ENCODE results near the gene CEMIP2. TPM values are rescaled to one million over a fixed set of nuclear protein-coding genes. Genes with fewer than 3 reads are reported as not detected.

Gene CEMIP2
- total and polyA plus RNA-seq, 2 of the 13 experiments (the other 11 are each of a cell fraction or from before 2014, with no cell fraction given) = 94.3 to 128 TPM

DNA sequence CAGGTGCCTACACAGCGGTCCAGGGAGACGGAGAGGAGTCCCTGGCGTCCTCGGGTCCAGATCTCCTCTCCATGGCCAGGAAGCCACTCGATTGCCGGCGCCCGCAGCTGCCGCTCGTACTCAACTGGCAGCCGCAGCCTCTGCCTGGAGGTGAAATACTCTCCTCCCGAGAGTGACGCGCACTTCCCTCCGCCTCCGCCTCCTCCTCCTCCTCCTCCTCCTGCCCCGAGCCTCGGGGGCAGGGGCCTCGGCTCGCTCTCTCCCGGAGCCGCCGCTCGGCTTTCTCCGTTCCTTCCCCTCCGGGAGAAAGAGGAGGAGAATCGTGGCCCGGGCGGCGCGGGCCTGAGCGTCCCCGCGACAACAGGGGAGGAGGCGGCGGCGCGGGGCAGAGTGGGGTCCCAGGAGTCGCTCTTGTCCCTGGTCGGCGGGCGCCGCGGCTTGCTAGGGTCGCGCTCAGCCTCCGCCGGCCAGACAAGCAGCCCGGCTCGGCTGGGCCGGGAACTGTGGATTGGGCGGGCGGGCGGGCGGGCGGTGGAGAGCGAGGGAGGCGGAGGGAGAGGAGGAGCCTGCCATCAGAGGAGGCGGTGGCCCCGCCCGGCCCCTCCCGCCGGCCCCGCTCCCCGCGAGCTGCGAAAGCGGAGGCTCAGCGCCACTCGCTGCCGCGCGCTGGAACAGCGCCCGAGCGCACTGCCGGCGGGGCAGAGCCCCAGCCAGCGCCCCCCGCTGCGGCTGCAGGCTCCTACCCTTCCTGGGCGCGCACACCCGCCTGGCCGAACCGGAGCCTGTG, at the start of gene CEMIP2 (continued):
- TF ChIP-seq, protein P1, sequence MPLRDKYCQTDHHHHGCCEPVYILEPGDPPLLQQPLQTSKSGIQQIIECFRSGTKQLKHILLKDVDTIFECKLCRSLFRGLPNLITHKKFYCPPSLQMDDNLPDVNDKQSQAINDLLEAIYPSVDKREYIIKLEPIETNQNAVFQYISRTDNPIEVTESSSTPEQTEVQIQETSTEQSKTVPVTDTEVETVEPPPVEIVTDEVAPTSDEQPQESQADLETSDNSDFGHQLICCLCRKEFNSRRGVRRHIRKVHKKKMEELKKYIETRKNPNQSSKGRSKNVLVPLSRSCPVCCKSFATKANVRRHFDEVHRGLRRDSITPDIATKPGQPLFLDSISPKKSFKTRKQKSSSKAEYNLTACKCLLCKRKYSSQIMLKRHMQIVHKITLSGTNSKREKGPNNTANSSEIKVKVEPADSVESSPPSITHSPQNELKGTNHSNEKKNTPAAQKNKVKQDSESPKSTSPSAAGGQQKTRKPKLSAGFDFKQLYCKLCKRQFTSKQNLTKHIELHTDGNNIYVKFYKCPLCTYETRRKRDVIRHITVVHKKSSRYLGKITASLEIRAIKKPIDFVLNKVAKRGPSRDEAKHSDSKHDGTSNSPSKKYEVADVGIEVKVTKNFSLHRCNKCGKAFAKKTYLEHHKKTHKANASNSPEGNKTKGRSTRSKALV (CRISPR knock-in tag; IDR thresholded peaks at IDR 0.05) = peak; percentile 36; the same call in 1 of the 2 replicates
- TF ChIP-seq, protein P2, sequence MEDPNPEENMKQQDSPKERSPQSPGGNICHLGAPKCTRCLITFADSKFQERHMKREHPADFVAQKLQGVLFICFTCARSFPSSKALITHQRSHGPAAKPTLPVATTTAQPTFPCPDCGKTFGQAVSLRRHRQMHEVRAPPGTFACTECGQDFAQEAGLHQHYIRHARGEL (CRISPR knock-in tag; IDR thresholded peaks at IDR 0.05) = 0 out of 2 replicates have a peak, but pooled peaks have one; percentile 32
- TF ChIP-seq GATA4 (IDR thresholded peaks at IDR 0.05; ENCODE audit: borderline replicate concordance, low read depth) (no peak), NR2F1 (CRISPR knock-in tag; IDR thresholded peaks at IDR 0.05) (no peak), SNRNP70 (IDR thresholded peaks at IDR 0.05; ENCODE audit: low read depth, low read length) (no peak), AGO1 (IDR thresholded peaks at IDR 0.05; ENCODE audit: low read depth, low read length, poor library complexity, severe bottlenecking) (no peak), ZMAT3 (CRISPR knock-in tag; conservative IDR thresholded peaks at IDR 0.05) (peak; percentile 84), YEATS4 (CRISPR knock-in tag; IDR thresholded peaks at IDR 0.05; ENCODE audit: borderline replicate concordance) (peak; percentile 77; the same call in 1 of the 2 replicates), ZNF768 (CRISPR knock-in tag; IDR thresholded peaks at IDR 0.05) (peak; percentile 44; the same call in 1 of the 2 replicates), RBFOX2 (IDR thresholded peaks at IDR 0.05; ENCODE audit: low read depth, low read length) (peak; percentile 97), CHD2 (IDR thresholded peaks at IDR 0.05; ENCODE audit: low read depth, low read length) (no peak), SALL1 (CRISPR knock-in tag; IDR thresholded peaks at IDR 0.05) (peak; percentile 54), CREB1 (IDR thresholded peaks at IDR 0.05) (peak; percentile 51), CREB1 (CRISPR knock-in tag; IDR thresholded peaks at IDR 0.05) (no peak), ZNF75D (CRISPR knock-in tag; IDR thresholded peaks at IDR 0.05; ENCODE audit: borderline replicate concordance) (no peak), POLR2A (IDR thresholded peaks at IDR 0.05; ENCODE audit: insufficient read depth in 1 of 2, low read depth in 2 of 2, low read length in 2 of 2) (peak; percentile 97 to 98)
- TF ChIP-seq, protein P3, sequence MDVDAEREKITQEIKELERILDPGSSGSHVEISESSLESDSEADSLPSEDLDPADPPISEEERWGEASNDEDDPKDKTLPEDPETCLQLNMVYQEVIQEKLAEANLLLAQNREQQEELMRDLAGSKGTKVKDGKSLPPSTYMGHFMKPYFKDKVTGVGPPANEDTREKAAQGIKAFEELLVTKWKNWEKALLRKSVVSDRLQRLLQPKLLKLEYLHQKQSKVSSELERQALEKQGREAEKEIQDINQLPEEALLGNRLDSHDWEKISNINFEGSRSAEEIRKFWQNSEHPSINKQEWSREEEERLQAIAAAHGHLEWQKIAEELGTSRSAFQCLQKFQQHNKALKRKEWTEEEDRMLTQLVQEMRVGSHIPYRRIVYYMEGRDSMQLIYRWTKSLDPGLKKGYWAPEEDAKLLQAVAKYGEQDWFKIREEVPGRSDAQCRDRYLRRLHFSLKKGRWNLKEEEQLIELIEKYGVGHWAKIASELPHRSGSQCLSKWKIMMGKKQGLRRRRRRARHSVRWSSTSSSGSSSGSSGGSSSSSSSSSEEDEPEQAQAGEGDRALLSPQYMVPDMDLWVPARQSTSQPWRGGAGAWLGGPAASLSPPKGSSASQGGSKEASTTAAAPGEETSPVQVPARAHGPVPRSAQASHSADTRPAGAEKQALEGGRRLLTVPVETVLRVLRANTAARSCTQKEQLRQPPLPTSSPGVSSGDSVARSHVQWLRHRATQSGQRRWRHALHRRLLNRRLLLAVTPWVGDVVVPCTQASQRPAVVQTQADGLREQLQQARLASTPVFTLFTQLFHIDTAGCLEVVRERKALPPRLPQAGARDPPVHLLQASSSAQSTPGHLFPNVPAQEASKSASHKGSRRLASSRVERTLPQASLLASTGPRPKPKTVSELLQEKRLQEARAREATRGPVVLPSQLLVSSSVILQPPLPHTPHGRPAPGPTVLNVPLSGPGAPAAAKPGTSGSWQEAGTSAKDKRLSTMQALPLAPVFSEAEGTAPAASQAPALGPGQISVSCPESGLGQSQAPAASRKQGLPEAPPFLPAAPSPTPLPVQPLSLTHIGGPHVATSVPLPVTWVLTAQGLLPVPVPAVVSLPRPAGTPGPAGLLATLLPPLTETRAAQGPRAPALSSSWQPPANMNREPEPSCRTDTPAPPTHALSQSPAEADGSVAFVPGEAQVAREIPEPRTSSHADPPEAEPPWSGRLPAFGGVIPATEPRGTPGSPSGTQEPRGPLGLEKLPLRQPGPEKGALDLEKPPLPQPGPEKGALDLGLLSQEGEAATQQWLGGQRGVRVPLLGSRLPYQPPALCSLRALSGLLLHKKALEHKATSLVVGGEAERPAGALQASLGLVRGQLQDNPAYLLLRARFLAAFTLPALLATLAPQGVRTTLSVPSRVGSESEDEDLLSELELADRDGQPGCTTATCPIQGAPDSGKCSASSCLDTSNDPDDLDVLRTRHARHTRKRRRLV (CRISPR knock-in tag; IDR thresholded peaks at IDR 0.05) = no peak
- TF ChIP-seq, protein P4, sequence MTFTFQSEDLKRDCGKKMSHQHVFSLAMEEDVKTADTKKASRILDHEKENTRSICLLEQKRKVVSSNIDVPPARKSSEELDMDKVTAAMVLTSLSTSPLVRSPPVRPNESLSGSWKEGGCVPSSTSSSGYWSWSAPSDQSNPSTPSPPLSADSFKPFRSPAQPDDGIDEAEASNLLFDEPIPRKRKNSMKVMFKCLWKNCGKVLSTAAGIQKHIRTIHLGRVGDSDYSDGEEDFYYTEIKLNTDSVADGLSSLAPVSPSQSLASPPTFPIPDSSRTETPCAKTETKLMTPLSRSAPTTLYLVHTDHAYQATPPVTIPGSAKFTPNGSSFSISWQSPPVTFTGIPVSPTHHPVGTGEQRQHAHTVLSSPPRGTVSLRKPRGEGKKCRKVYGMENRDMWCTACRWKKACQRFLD (CRISPR knock-in tag; IDR thresholded peaks at IDR 0.05; ENCODE audit: borderline replicate concordance) = no peak
